Heart right ventricle (tissue), 16 donors: Measurements from ENCODE around the gene C3orf85. TPM values are rescaled to one million over a fixed set of nuclear protein-coding genes. Genes with fewer than 3 reads are reported as not detected.

Experiments used
- ATAC-seq, 8 donors: fragments of 200-7000 bp; cut with Tn5 transposase; one replicate each; pipeline ENCODE4 v1.9.1; 2020; ENCODE audit warnings: mild to moderate bottlenecking in 8 of 8, moderate library complexity in 8 of 8, moderate number of reproducible peaks in 1 of 8
- DNase-seq, 2 donors: peaks; one replicate each; pipeline ENCODE4 v3.0.0-alpha.2; 2020
- H3K27ac ChIP-seq, 10 donors: fragments of 200-600 bp; sonication (generic) in 2 of 10; one replicate each; pipeline versions ENCODE4 v1.5.0 to v1.8.0; 2020 to 2022; ENCODE audit warnings: mild to moderate bottlenecking in 3 of 10
- H3K27me3 ChIP-seq, 7 donors: fragments of 200-600 bp; one replicate each; pipeline ENCODE4 v1.8.0; 2021 to 2022; ENCODE audit warnings: mild to moderate bottlenecking in 2 of 7
- H3K36me3 ChIP-seq, 9 donors: fragments of 200-600 bp; sonication (generic) in 1 of 9; one replicate each; pipeline versions ENCODE4 v1.5.0 to v1.8.0; 2020 to 2022; ENCODE audit warnings: mild to moderate bottlenecking in 2 of 9
- H3K4me1 ChIP-seq, 9 donors: fragments of 200-600 bp; sonication (generic) in 1 of 9; one replicate each; pipeline versions ENCODE4 v1.5.0 to v1.8.0; 2020 to 2022; ENCODE audit warnings: mild to moderate bottlenecking in 4 of 9
- H3K4me3 ChIP-seq, 10 donors: fragments of 200-600 bp; sonication (generic) in 2 of 10; one replicate each; pipeline versions ENCODE4 v1.5.0 to v1.8.0; 2020 to 2022; ENCODE audit warnings: mild to moderate bottlenecking in 7 of 10, moderate library complexity in 2 of 10
- H3K9me3 ChIP-seq, 11 donors: fragments of 200-600 bp in 10 of 11; sonication (generic) in 2 of 11; one replicate each; pipeline versions ENCODE4 v1.5.0 to v1.8.0; 2013 to 2022; ENCODE audit warnings: mild to moderate bottlenecking in 2 of 11, control low read depth in 1 of 11, moderate library complexity in 1 of 11
- CTCF ChIP-seq, 9 donors: fragments of 200-600 bp; sonication (generic) in 2 of 9; IDR thresholded peaks; one replicate each; pipeline versions ENCODE4 v1.5.0 to v1.8.0; 2021 to 2022; ENCODE audit warnings: antibody characterized with exemption in 9 of 9, mild to moderate bottlenecking in 5 of 9, moderate library complexity in 1 of 9
- WGBS, 2 donors: extraction: QIAGEN DNeasy Blood & Tissue Kit; methylation state at CpG; one replicate each; pipeline ENCODE4 v1.1.7; 2013; ENCODE audit warnings: inconsistent platforms in 1 of 2; 5-methylcytosine and 5-hydroxymethylcytosine counted together
- intact Hi-C, 10 donors: fragments of 100-400 bp; cut with DNase I; formaldehyde crosslinking; loops; one replicate each; pipeline versions ENCODE4 v1.11.1 to v1.14.2; 2022
- polyA plus RNA-seq, 2 donors: library from polyadenylated mRNA; stranded (reverse); fragments of 200-250 nt; gene quantifications; one replicate each; pipeline ENCODE4 v1.2.3, GENCODE V29; 2013
- total RNA-seq, 10 donors: library from RNA; stranded (reverse); fragmentation: NEBNext Ultra II Directional in 3 of 10; extraction: Animal tissue kit (Norgen Biotek cat#: 25700) in 3 of 10; gene quantifications; one replicate each; pipeline versions ENCODE4 v1.2.1 to v1.2.4, GENCODE V29; 2021 to 2023
- donor health status: Arrhythmogenic right ventricular cardiomyopathy.
- donor health status: ischemic (EF 13 %, LVEDD 7.1; RV severe dilation, severe dysfunction).
- donor health status: healthy with polysubstance abuse.
- donor health status: DM: no; HTN: yes; CAD: no.
- donor health status: DM: no; HTN: no; CAD: no.
- donor health status: ischemic (EF 25% LVEDD 6.9; RV normal size, moderate dysfunction).
- donor health status: ischemic (EF 25% LVEDD 5.7; RV mildly dilated, moderate dysfunction).
- donor health status: healthy.
- donor health status: DM: yes; HTN: yes; CAD: no.
- donor health status: Ischemic cardiomyopathy.
- donor health status: ischemic (EF 35%, LVEDD 5.7; RV mildly dilated, moderate dysfunction).
- donor health status: nonischemic (EF 11% LVEDD 7.7; RV severe dilation, severe dysfunction).
- donor health status: DM: yes; HTN: yes; CAD: no.
- donor health status: PGD.
- donor health status: ischemic (EF 29% LVEDD 5.4; RV normal size, mild dysfunction).
- donor health status: nonischemic (EF 23%, LVEDD 6.1; RV moderate dilation, normal function).

The C3orf85 gene
- total and polyA plus RNA-seq, 12 donors, result not detected

DNA sequence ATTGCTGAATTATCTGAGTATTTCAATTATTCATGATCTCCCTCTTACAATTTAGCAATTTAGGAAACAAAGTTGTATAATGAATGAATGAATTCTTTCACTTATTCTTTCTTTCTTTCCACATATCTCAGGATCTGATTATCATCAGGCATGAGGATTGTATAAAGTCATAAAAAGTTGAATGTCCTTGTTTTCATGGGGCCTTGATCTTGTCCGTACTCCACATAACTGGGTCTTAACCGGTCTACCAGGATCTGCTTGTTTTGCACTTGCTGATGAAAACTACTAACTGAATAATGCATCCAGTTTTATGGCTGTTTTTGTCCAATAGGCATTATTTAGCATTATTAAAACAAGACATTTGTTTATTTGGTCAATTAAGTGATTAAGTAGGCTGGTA, 12.6 kb downstream of the C3orf85 start:
- H3K9me3 ChIP-seq, result peaks cover 0 to 9% (median 0%) of the 10 kb centered on the region in 11 donors
- H3K4me3 ChIP-seq, result no peak overlapping the region
- DNase-seq (no peak), ATAC-seq (no peak)
- intact Hi-C loops, result no loop called here
- H3K27me3 ChIP-seq, result no peaks in the 10 kb centered on the region
- H3K4me1 ChIP-seq, result no peaks in the 10 kb centered on the region
- 90 to 93% methylated on average over 2 of the region's 2 CpGs for WGBS, 2 donors
- no peak overlapping the region for H3K27ac ChIP-seq
- no peaks in the 10 kb centered on the region for H3K36me3 ChIP-seq
- no peak for TF ChIP-seq CTCF (IDR thresholded peaks at IDR 0.05)

DNA sequence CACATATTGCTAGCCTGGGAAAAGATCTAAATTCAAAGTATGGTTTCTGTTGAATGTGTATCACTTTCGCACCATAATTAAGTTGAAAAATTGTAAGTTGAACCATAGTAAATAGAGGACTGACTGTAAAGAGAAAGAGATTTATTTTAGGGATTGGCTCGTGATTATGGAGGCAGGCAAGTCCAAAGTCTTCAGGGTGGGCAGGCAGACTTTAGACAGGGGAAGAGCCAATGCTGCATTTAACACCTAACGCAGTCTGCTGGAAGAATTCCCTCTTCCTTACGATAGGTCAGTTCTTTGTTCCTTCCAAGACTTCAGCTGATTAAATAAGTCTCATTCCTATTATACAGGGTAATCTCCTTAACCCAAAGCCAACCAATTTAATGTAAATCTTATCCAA, 15.8 kb downstream of the C3orf85 start:
- H3K9me3 ChIP-seq, result no peaks in the 10 kb centered on the region
- DNase-seq (no peak), ATAC-seq (no peak)
- TF ChIP-seq CTCF (IDR thresholded peaks at IDR 0.05), result no peak
- intact Hi-C loops, result no loop called here
- 80 to 84% methylated on average over 4 of the region's 4 CpGs for WGBS, 2 donors
- H3K4me3 ChIP-seq, result no peak overlapping the region
- no peaks in the 10 kb centered on the region for H3K36me3 ChIP-seq
- H3K27me3 ChIP-seq, result no peaks in the 10 kb centered on the region
- no peaks in the 10 kb centered on the region for H3K4me1 ChIP-seq
- no peak overlapping the region for H3K27ac ChIP-seq

GRCh38 chr3:109154979-109155378, 18.5 kb downstream of the C3orf85 start:
- Histone ChIP-seq H3K4me3 (no peak overlapping the region), H3K27me3 (no peaks in the 10 kb centered on the region), H3K27ac (no peak overlapping the region), H3K4me1 (no peaks in the 10 kb centered on the region), H3K9me3 (peaks cover 0 to 17% (median 3%) of the 10 kb centered on the region in 11 donors), H3K36me3 (no peaks in the 10 kb centered on the region)
- no peak for DNase-seq
- TF ChIP-seq CTCF (IDR thresholded peaks at IDR 0.05), result no peak
- intact Hi-C loops, result no loop called here
- no peak for ATAC-seq
- 68 to 77% methylated on average over 2 of the region's 2 CpGs for WGBS, 2 donors

DNA sequence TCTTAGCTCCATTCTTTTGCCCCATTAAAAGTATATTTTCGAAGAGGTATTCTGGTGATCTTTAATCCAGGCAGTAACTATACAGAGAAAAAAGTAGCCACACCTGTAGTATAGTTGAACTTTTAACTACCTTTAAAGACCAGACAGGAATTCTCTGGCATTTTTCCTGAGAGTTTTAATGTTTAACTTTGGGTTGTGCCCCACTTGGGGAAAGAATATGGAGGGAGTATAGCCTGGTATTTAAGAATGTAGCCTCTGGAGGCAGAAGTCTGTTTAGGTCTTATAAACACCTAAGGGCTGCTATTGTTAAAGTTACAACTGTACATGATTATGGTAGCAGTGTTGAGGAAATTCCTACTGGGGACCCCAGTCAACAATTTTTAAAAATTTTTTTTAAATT, 19.3 kb downstream of the C3orf85 start:
- H3K4me3 ChIP-seq, result no peak overlapping the region
- TF ChIP-seq CTCF (IDR thresholded peaks at IDR 0.05), result no peak
- DNase-seq (no peak), ATAC-seq (no peak)
- H3K27ac ChIP-seq, result no peak overlapping the region
- no peaks in the 10 kb centered on the region for H3K4me1 ChIP-seq
- H3K36me3 ChIP-seq, result no peaks in the 10 kb centered on the region
- no peaks in the 10 kb centered on the region for H3K27me3 ChIP-seq
- intact Hi-C loops, result no loop called here
- H3K9me3 ChIP-seq, result peaks cover 0 to 22% (median 4%) of the 10 kb centered on the region in 11 donors
- 62 to 73% methylated on average over 1 of the region's 1 CpG for WGBS, 2 donors
